NCI-H446 (cell line): ENCODE data around the gene XRCC2.
"Not testable (repeated sequence)": the region's sequence is repeated elsewhere in the genome, so short reads cannot be mapped to it uniquely, and the experiment has no call there.

Source experiments
- DNase-seq, 2 experiments: peaks; one replicate each; lab custom pipeline; 2025; lab: John Stamatoyannopoulos, UW

XRCC2 gene

DNA sequence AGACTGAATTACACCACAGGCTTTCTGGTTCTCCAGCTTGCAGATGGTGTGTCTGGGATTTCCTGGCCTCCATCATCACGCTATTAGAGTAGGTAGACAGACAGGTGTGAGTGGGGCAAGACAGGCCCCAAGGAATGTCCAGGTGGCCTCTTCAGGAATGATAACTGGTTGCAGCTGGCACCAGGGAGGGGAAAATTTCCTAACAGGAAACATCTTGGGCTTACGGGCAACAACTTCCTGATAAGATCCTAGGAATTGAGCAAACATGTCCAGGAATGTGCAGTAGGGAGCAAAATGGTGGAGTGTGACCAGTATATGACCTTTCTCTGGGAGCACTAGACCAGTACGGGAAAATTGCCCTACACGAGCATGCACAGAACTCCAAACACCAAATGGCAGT lies 11.3 kb downstream of the XRCC2 start:
- no peak for DNase-seq

DNA sequence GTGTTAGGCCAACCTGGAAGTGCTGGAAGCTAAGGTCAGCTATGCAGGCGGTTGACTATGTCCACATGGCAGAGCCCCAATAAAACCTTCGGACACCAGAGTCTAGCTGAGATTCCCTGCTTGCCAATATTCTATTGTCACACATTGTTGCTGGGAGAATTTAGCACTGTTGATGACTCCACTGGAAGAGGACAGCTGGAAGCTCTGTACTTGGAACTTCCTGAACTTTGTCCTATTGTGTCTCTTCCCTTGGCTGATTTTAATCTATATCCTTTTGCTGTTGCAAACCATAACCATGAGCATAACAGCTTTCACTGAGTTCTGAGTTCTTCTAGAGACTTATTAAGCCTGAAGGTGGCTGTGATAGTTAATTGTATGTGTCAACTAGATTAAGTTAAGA lies 12.0 kb downstream of the XRCC2 start:
- DNase-seq = no peak

GRCh38 chr7:152663148-152663740 lies 12.7 kb downstream of the XRCC2 start:
- no peak for DNase-seq

DNA sequence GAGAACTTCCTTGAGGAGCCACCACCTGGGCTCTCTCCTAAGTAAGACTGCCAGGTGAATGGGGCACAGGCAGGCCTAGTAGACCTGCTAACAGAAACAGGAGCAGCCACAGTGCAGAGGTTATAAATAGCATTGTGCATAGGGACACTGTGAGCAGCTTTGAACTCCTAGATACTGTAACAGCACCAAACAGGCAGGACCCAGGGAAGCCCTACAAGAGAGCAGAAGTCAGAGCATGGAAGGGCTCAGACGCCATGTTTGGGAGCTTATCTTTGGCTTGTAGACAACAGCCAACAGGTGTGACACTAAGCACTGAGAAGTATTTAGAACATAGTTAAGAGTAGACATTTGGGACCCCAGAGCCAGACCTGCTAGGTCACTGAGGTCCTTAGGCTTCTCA lies 14.5 kb downstream of the XRCC2 start:
- no peak for DNase-seq

GRCh38 chr7:152660021-152660420 lies 15.9 kb downstream of the XRCC2 start:
- DNase-seq = no peak

GRCh38 chr7:152654971-152655370 lies 21.0 kb downstream of the XRCC2 start:
- no peak for DNase-seq

DNA sequence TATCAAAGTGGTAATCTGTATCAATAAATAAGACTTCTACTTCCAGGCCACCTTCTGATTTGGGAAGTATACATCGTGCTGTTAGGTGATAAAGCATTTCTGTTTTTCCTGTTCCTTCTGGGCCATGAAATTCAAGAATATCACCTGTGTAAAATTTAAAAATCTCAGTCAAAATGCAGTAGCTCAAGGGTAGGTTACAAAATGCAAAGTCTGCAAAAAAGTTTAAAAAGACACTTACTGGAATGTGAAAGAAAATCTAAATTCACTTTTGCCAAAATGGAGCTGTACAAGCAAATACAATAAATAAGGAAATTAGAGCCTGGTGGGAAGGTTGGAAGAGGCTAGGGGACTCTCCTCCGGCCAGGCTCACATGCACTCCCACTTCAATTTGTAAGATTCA lies 26.7 kb downstream of the XRCC2 start:
- no peak for DNase-seq

- DNase-seq = no peak
These were observed 28.9 kb downstream of the XRCC2 start for GRCh38 chr7:152647009-152647408.

- DNase-seq = not testable (repeated sequence)
These were observed 29.4 kb downstream of the XRCC2 start for GRCh38 chr7:152646579-152646978.

DNA sequence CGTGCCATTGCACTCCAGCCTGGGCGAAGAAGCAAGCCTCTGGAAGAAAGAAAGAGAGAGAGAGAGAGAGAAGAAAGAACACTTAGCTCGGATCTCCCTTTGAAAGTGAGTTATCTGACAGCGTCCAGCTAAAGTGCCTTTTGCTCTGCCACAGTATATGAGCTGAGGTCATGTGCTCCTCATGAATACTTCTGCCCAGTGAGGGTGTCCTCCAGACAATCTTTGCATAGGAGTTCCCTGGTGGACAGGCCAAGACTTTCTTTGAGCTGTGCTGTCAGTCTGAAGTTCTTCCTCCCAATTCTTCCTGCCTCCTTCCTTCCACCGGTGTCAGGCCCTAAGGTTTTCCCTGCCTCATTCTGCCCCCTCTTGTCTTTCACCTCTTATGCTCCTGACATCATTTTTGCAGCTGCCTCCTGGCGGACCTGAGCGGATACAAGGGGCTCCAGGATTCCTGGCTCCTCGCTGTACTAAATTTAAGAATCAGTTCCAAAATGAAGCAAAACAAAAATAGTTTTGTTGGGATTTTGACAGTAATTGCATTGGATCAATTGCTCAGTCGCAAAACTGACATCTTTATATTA lies 31.9 kb downstream of the XRCC2 start:
- no peak for DNase-seq

DNA sequence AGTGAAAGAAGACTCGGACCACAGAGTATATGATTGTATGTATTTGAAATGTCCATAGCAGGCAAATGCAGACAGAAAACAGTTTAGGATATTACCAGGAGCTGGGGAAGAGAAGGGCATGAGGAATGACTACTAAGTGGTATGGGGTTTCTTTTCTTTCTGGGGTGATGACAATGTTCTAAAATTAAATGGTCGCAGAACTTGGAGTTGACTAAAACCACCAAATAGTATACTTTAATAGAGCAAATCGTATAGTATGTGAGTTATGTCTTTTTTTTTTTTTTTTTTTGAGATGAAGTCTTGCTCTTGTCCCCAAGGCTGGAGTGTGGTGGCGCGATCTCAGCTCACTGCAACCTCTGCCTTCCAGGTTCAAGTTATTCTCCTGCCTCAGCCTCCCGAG lies 34.6 kb downstream of the XRCC2 start:
- DNase-seq = no peak

DNA sequence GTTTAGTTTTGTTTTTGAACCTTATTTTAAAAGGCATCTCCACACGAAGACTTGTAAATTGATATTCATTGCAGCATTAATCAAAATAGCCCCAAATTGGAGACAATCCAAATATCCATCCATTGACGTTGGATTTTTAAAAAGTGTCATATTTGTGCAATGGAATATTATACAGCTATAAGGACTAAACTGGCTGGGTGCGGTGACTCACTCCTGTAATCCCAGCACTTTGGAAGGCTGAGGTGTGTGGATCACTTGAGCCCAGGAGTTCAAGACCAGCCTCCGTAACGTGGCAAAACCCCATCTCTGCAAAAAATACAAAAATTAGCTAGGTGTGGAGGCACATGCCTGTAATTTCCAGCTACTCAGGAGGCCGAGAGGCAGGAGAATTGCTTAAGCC lies 35.1 kb downstream of the XRCC2 start:
- no peak for DNase-seq

DNA sequence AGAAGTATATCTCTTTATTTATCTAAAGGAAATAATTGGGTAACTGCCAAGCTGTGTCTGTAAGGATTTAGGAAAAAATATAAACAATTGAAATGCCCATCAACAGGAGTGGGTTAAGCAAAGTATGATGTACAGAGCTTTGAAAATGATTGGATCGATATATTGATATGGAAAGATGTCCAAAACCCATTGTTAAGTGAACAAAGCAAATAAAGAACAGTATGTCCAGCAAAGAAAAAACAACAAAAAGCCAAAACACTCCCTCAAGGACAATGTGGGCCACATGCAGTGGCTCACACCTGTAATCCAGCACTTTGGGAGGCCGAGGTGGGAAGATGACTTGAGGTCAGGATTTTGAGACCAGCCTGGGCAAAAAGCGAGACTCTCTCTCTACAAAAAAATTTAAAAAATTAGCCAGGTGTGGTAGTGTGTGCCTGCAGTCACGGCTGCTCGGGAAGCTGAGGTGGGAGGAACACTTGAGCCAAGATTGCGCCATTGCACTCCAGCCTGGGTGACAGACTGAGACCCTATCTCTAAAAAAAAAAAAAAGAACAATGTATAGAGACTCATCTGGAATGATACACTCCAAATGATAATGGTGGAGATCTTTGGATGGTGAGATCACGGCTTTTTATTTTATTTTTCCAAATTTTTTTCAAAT lies 37.9 kb downstream of the XRCC2 start:
- DNase-seq = no peak

GRCh38 chr7:152637161-152637560 lies 38.8 kb downstream of the XRCC2 start:
- no peak for DNase-seq

- no peak for DNase-seq
These were observed 39.5 kb downstream of the XRCC2 start for GRCh38 chr7:152636441-152636840.

DNA sequence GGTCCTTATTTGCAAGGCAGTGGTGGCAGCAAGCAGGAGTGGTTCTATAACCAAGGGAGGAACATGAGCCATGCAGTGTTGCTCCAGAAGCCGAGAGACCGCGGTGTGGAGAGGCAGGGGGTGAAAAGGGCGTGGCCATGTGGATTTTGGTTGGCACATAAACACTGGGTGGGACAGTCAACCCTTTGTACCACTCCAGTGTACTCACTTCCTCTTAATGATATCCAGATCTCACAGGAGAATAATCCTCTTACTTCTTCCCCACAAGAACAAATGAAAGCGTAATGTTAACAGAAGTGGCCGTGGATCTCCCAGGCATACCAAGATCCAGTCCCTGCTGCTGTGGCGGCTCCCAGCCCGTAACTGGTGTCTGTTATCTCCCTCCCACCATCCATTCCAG lies 42.4 kb downstream of the XRCC2 start:
- no peak for DNase-seq

- no peak for DNase-seq
These were observed 42.9 kb downstream of the XRCC2 start for GRCh38 chr7:152633072-152633471.

DNA sequence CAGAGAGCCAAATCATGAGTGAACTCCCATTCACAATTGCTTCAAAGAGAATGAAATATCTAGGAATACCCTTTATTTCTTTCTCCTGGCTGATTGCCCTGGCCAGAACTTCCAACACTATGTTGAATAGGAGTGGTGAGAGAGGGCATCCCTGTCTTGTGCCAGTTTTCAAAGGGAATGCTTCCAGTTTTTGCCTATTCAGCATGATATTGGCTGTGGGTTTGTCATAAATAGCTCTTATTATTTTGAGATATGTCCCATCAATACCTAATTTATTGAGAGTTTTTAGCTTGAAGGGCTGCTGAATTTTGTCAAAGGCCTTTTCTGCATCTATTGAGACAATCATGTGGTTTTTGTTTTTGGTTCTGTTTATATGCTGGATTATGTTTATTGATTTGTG lies 47.2 kb downstream of the XRCC2 start:
- DNase-seq = not testable (repeated sequence)

DNA sequence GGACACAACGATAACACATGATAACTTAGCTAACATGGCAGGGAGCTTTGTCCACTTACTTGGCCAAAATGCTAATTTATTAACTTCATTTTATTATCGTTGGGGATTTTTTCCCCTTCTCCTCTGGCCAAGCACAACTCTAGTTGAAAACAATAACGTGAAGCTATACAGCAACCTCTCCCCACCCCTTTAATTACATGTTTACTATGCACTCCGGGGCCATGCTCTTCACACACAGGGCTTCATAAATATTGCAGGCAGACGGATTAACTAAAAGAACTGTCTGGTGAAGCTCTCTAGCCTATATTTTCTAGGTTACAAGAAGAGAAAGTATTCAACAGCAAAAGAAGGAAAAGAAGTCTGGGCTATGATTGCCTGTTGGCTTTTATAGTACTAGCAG lies 51.7 kb downstream of the XRCC2 start:
- DNase-seq = no peak

GRCh38 chr7:152621426-152621825 lies 54.5 kb downstream of the XRCC2 start:
- DNase-seq = no peak

- DNase-seq = no peak
These were observed 56.8 kb downstream of the XRCC2 start for GRCh38 chr7:152619027-152619739.

DNA sequence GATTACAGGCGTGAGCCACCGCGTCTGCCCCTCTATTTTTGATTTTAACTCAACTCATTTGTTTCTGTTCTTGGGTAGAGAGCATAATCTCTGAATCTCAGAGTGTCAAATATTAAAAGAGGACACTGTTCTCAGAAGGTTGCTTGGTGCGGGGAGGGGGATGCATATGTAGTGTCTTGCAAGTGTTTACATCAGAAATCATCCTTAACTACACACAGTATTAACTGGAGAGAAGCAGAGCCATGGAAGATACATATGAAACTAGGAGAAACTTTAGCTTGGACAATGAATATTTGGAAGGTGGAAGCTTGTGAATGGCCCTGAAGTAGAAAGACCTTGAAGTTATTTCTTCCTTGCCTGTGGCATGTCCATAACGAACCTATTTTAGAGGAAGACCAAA lies 57.5 kb downstream of the XRCC2 start:
- DNase-seq = no peak

DNA sequence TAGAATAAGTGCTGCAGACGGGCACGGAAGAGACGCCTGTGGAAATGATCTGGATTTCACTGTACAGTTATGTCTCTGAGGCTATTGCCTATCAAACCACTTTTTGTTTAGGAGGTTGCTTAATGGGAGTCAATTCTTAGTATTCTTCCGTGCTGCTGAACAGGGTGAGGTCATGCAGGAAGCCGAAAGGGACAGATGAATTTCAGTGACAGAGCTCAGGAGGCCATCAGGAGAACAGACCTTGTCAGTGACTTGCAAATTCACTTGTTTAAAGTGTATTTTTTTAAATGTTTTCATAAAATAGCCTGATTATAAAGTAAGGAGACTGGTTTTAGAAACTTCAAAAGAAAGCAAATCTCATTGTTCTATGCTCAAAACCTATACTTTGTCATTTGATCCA lies 58.9 kb downstream of the XRCC2 start:
- DNase-seq = no peak
